Endothelial cell of umbilical vein (primary cell): ENCODE data around the gene PDXDC1. TPM values are rescaled to one million over a fixed set of nuclear protein-coding genes. Genes with fewer than 3 reads are reported as not detected.

Source experiments
- BruUV-seq: library from RNA; stranded (reverse); fragments of 400-500 nt; replicated peaks from 2 replicates; lab custom pipeline; 2021; lab: Mats Ljungman, UMichigan
- CTCF ChIA-PET: fragments of 300-600, 350-600 bp; sonication (Branson Sonifier 250); formaldehyde crosslinking; loops from one replicate; lab custom pipeline; 2021; ENCODE audit warnings: antibody characterized with exemption, inconsistent platforms; lab: Charles Lee
- POLR2A ChIA-PET: fragments of 300-600, 350-600 bp; sonication (Branson Sonifier 250); formaldehyde crosslinking; loops from one replicate; lab custom pipeline; 2021; ENCODE audit warnings: antibody characterized with exemption, inconsistent platforms; lab: Charles Lee
- DNase-seq: peaks from one replicate; pipeline ENCODE4 v3.0.0-alpha.2; 2011; ENCODE audit warnings: low read depth, low spot score
- FAIRE-seq: peaks from 2 replicates; lab custom pipeline; 2011; peaks lifted over from hg19 to GRCh38; lab: Jason Lieb, UNC
- H2AFZ ChIP-seq: 2 replicates; pipeline ENCODE4 v1.6.0; 2012; ENCODE audit warnings: low read depth, low read length, control low read depth, inconsistent platforms
- H3K27ac ChIP-seq: 2 replicates; pipeline ENCODE4 v1.5.1; 2011; ENCODE audit warnings: low read depth, mild to moderate bottlenecking, control low read depth, low read length, moderate library complexity; ENCODE audit not compliant: insufficient read depth
- H3K27me3 ChIP-seq, 2 experiments: 2 replicates each; pipeline versions ENCODE4 v1.6.0 to v1.6.1; 2011; ENCODE audit warnings: low read length in 2 of 2, mixed read lengths in 1 of 2; ENCODE audit not compliant: control insufficient read depth in 2 of 2, insufficient read depth in 2 of 2
- H3K36me3 ChIP-seq, 2 experiments: 2 replicates in 1 of 2; 3 replicates in 1 of 2; pipeline ENCODE4 v1.5.1; 2011; ENCODE audit warnings: low read length in 2 of 2, mild to moderate bottlenecking in 1 of 2, moderate library complexity in 1 of 2; ENCODE audit not compliant: control insufficient read depth in 2 of 2, insufficient read depth in 2 of 2; ENCODE audit errors: extremely low read depth in 1 of 2
- H3K4me1 ChIP-seq: 3 replicates; pipeline ENCODE4 v1.5.1; 2011; ENCODE audit warnings: mild to moderate bottlenecking, low read length; ENCODE audit not compliant: control insufficient read depth, insufficient read depth; ENCODE audit errors: extremely low read depth
- H3K4me2 ChIP-seq: 2 replicates; pipeline ENCODE4 v1.6.1; 2011; ENCODE audit warnings: low read length, control low read depth, mixed read lengths; ENCODE audit not compliant: insufficient read depth
- H3K4me3 ChIP-seq, 3 experiments: fragments of 200-600 bp in 1 of 3; sonication (generic), shearing (Covaris generic) in 1 of 3; replicated peaks in 1 of 3; 2 replicates each; pipeline ENCODE4 v1.5.1; 2011 to 2016; ENCODE audit warnings: control low read depth in 3 of 3, low read length in 3 of 3, mild to moderate bottlenecking in 2 of 3, inconsistent platforms in 1 of 3, low read depth in 1 of 3, moderate library complexity in 1 of 3; ENCODE audit not compliant: insufficient read depth in 1 of 3
- H3K79me2 ChIP-seq: 2 replicates; pipeline ENCODE4 v1.6.0; 2012; ENCODE audit warnings: low read length, inconsistent platforms; ENCODE audit not compliant: control insufficient read depth, insufficient read depth
- H3K9ac ChIP-seq: replicated peaks from 2 replicates; pipeline ENCODE3; 2011; ENCODE audit warnings: low read length, control low read depth; ENCODE audit not compliant: insufficient read depth; ENCODE audit errors: extremely low read depth
- H3K9me1 ChIP-seq: replicated peaks from 3 replicates; pipeline ENCODE4 v1.6.0; 2011; ENCODE audit warnings: mild to moderate bottlenecking, low read length; ENCODE audit not compliant: control insufficient read depth, insufficient read depth; ENCODE audit errors: extremely low read depth
- H3K9me3 ChIP-seq: replicated peaks from 2 replicates; pipeline ENCODE4 v1.5.1; 2012; ENCODE audit warnings: low read length, inconsistent platforms; ENCODE audit not compliant: control insufficient read depth, insufficient read depth
- H4K20me1 ChIP-seq: replicated peaks from 2 replicates; pipeline ENCODE3; 2011; ENCODE audit warnings: mild to moderate bottlenecking, low read length; ENCODE audit not compliant: control insufficient read depth, insufficient read depth; ENCODE audit errors: extremely low read depth
- EZH2 ChIP-seq: IDR thresholded peaks from 2 replicates; pipeline ENCODE4 v1.6.1; 2012; ENCODE audit warnings: borderline replicate concordance, low read depth, mild to moderate bottlenecking, moderate library complexity, low read length, inconsistent platforms; ENCODE audit not compliant: severe bottlenecking
- FOS ChIP-seq: IDR thresholded peaks from 2 replicates; pipeline ENCODE4 v1.6.1; 2011; ENCODE audit warnings: mild to moderate bottlenecking, low read length, moderate library complexity, borderline replicate concordance; ENCODE audit not compliant: insufficient read depth
- GATA2 ChIP-seq: IDR thresholded peaks from 2 replicates; pipeline ENCODE4 v1.7.0; 2011; ENCODE audit warnings: low read depth, mild to moderate bottlenecking, moderate library complexity, mixed read lengths, low read length; ENCODE audit not compliant: insufficient read length, insufficient read depth
- JUN ChIP-seq: IDR thresholded peaks from 2 replicates; pipeline ENCODE4 v1.6.1; 2011; ENCODE audit warnings: borderline replicate concordance, low read depth; ENCODE audit not compliant: insufficient read length, insufficient read depth
- MYC ChIP-seq: IDR thresholded peaks from one replicate; pipeline ENCODE4 v1.6.1; 2011; ENCODE audit warnings: mild to moderate bottlenecking, low read depth, low read length
- POLR2A ChIP-seq: IDR thresholded peaks from 2 replicates; pipeline ENCODE4 v1.6.1; 2012; ENCODE audit warnings: low read depth, mild to moderate bottlenecking, control low read depth, low read length
- POLR2AphosphoS5 ChIP-seq: IDR thresholded peaks from 2 replicates; pipeline ENCODE4 v1.6.1; 2012; ENCODE audit warnings: low read depth, mild to moderate bottlenecking, control low read depth, low read length, moderate library complexity; ENCODE audit not compliant: insufficient read depth
- dilution Hi-C: fragments of 300-500 bp; cut with MboI; formaldehyde crosslinking; loops from one replicate; pipeline ENCODE4 v1.15.0; 2019; ENCODE audit warnings: low sequenced_read_pairs; ENCODE audit not compliant: extremely low pct_ligation_motif_present
- intact Hi-C: fragments of 100-400 bp; cut with micrococcal nuclease; formaldehyde crosslinking; loops from one replicate; pipeline ENCODE4 v1.10.0; 2022
- polyA plus RNA-seq, 4 experiments: library from polyadenylated mRNA; depleted of rRNA in 3 of 4; stranded (reverse) in 3 of 4; unstranded in 1 of 4; fragments of >200 nt; gene quantifications; 2 replicates each; pipeline versions ENCODE4 v1.2.1 to v1.2.3, GENCODE V29; 2011 to 2012; ENCODE audit warnings: missing spikeins in 1 of 4
- total RNA-seq: library from RNA; stranded (reverse); gene quantifications from 2 replicates; pipeline ENCODE4 v1.2.3, GENCODE V29; 2021
- TF ChIP-seq, protein P1 (sequence below), 2 donors: IDR thresholded peaks; 1 replicate in 1 of 2; 2 replicates in 1 of 2; pipeline ENCODE4 v1.5.1; 2011; ENCODE audit warnings: low read length in 2 of 2, mild to moderate bottlenecking in 2 of 2, moderate library complexity in 2 of 2, control low read depth in 1 of 2, inconsistent platforms in 1 of 2, low read depth in 1 of 2; ENCODE audit not compliant: insufficient read depth in 1 of 2; ENCODE audit errors: extremely low read depth in 1 of 2
- TF ChIP-seq, protein P2 (sequence below): IDR thresholded peaks from 2 replicates; pipeline ENCODE4 v1.6.1; 2011; ENCODE audit not compliant: insufficient read depth, insufficient read length

The PDXDC1 gene
- total and polyA plus RNA-seq, 2 donors (not counting 3 experiments of a cell fraction or from before 2014, with no cell fraction given), result 44.6 to 78.9 TPM

DNA sequence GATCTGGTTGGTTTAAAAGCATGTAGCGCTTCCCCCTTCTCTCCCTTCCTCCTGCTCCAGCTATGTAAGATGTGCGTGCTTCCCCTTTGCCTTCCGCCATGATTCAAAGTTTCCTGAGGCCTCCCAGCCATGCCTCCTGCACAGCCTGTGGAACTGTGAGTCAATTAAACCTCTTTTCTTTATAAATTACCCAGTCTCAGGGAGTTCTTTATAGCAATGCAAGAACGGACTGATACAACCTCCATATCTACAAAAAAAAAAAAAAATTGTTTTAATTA is 16.6 kb upstream of the PDXDC1 start:
- Histone ChIP-seq H3K27me3 (peaks cover under 1 to 5% of the 10 kb centered on the region in 2 experiments), H3K36me3 (no peaks in the 10 kb centered on the region), H3K27ac (no peak overlapping the region), H3K4me1 (no peaks in the 10 kb centered on the region), H3K4me2 (no peak overlapping the region), H3K79me2 (no peaks in the 10 kb centered on the region), H3K9me3 (no peaks in the 10 kb centered on the region), H3K4me3 (no peak overlapping the region), H3K9ac (no peak overlapping the region), H3K9me1 (no peaks in the 10 kb centered on the region), H4K20me1 (peaks cover 4% of the 10 kb centered on the region), H2AFZ (no peak overlapping the region)
- ChIA-PET POLR2A (no interaction called here), CTCF (interaction anchor here (1.4 to 1.7 kb wide), 2 partner anchors 11 to 64 kb away, joined by 4 to 5 read pairs; no protein-coding TSS in a partner anchor)
- dilution Hi-C loops (no loop called here), intact Hi-C loops (no loop called here)
- no peak for TF ChIP-seq POLR2A
- no peak for TF ChIP-seq MYC
- no peak for TF ChIP-seq GATA2
- TF ChIP-seq POLR2AphosphoS5, result no peak
- no peak for TF ChIP-seq FOS
- TF ChIP-seq JUN, result no peak
- no peak for TF ChIP-seq EZH2
- TF ChIP-seq, protein P1, sequence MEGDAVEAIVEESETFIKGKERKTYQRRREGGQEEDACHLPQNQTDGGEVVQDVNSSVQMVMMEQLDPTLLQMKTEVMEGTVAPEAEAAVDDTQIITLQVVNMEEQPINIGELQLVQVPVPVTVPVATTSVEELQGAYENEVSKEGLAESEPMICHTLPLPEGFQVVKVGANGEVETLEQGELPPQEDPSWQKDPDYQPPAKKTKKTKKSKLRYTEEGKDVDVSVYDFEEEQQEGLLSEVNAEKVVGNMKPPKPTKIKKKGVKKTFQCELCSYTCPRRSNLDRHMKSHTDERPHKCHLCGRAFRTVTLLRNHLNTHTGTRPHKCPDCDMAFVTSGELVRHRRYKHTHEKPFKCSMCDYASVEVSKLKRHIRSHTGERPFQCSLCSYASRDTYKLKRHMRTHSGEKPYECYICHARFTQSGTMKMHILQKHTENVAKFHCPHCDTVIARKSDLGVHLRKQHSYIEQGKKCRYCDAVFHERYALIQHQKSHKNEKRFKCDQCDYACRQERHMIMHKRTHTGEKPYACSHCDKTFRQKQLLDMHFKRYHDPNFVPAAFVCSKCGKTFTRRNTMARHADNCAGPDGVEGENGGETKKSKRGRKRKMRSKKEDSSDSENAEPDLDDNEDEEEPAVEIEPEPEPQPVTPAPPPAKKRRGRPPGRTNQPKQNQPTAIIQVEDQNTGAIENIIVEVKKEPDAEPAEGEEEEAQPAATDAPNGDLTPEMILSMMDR (IDR thresholded peaks at IDR 0.05; ENCODE audit: extremely low read depth in 1 of 2, insufficient read depth in 1 of 2, low read depth in 1 of 2, low read length in 2 of 2), result no peak
- TF ChIP-seq, protein P2, sequence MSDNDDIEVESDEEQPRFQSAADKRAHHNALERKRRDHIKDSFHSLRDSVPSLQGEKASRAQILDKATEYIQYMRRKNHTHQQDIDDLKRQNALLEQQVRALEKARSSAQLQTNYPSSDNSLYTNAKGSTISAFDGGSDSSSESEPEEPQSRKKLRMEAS, result no peak
- no peak for DNase-seq
- FAIRE-seq, result no peak
- BruUV-seq, result no TSS peak
